H1 (cell line): Measurements from ENCODE around the gene GABBR1. TPM values are rescaled to one million over a fixed set of nuclear protein-coding genes. Genes with fewer than 3 reads are reported as not detected.
A peak's percentile ranks its signal among the peaks of the same experiment; 100 is the strongest.

Experiments
- CTCF ChIA-PET: fragments of 300-600 bp; sonication (Branson Sonifier 250); formaldehyde crosslinking; loops from one replicate; lab custom pipeline; 2021; ENCODE audit not compliant: partially characterized antibody; lab: Charles Lee
- POLR2A ChIA-PET: fragments of 300-600 bp; sonication (Branson Sonifier 250); formaldehyde crosslinking; loops from one replicate; lab custom pipeline; 2021; ENCODE audit warnings: inconsistent platforms; ENCODE audit not compliant: partially characterized antibody; lab: Charles Lee
- DNase-seq, 2 experiments: peaks; one replicate each; pipeline versions ENCODE4 v3.0.0 to v3.0.0-alpha.2; 2010 to 2022; ENCODE audit warnings: low spot score in 2 of 2, low read depth in 1 of 2, mixed read lengths in 1 of 2
- FAIRE-seq: peaks from 2 replicates; lab custom pipeline; 2011; peaks lifted over from hg19 to GRCh38; lab: Jason Lieb, UNC
- H2AFZ ChIP-seq: 2 replicates; pipeline ENCODE4 v1.8.1; 2012; ENCODE audit warnings: low read length, inconsistent platforms
- H2AK5ac ChIP-seq: 2 replicates; pipeline ENCODE4 v1.6.1; 2013; ENCODE audit warnings: low read depth, low read length
- H2BK120ac ChIP-seq: replicated peaks from 2 replicates; pipeline ENCODE3; 2013; ENCODE audit warnings: low read depth, low read length, inconsistent platforms
- H2BK12ac ChIP-seq: 2 replicates; pipeline ENCODE4 v1.6.1; 2013; ENCODE audit warnings: low read depth, low read length
- H2BK15ac ChIP-seq: 2 replicates; pipeline ENCODE4 v1.6.1; 2013; ENCODE audit warnings: low read length
- H2BK20ac ChIP-seq: 2 replicates; pipeline ENCODE4 v1.6.1; 2013; ENCODE audit warnings: low read length
- H2BK5ac ChIP-seq: 2 replicates; pipeline ENCODE4 v1.6.1; 2013; ENCODE audit warnings: low read depth, low read length
- H3K14ac ChIP-seq: 2 replicates; pipeline ENCODE4 v1.6.1; 2013; ENCODE audit warnings: inconsistent platforms; ENCODE audit not compliant: insufficient read length
- H3K18ac ChIP-seq: 2 replicates; pipeline ENCODE4 v1.6.1; 2013; ENCODE audit warnings: low read length; ENCODE audit errors: extremely low read depth
- H3K23ac ChIP-seq: 2 replicates; pipeline ENCODE4 v1.6.1; 2013; ENCODE audit warnings: inconsistent platforms; ENCODE audit not compliant: insufficient read length
- H3K23me2 ChIP-seq: 2 replicates; pipeline ENCODE4 v1.6.1; 2013; ENCODE audit warnings: low read depth, low read length
- H3K27ac ChIP-seq: 2 replicates; pipeline ENCODE4 v1.6.1; 2011; ENCODE audit warnings: low read depth, low read length, inconsistent platforms
- H3K27me3 ChIP-seq, 4 experiments: replicated peaks in 1 of 4; 1 replicate in 1 of 4; 2 replicates in 3 of 4; pipeline versions ENCODE4 v1.6.1 to v1.8.1; 2011 to 2013; ENCODE audit warnings: low read length in 3 of 4, mild to moderate bottlenecking in 3 of 4, inconsistent platforms in 2 of 4, mixed read lengths in 2 of 4, moderate library complexity in 1 of 4; ENCODE audit not compliant: control insufficient read depth in 3 of 4, insufficient read depth in 3 of 4; ENCODE audit errors: extremely low read depth in 1 of 4
- H3K36me3 ChIP-seq, 4 experiments: 2 replicates each; pipeline versions ENCODE4 v1.6.1 to v1.8.1; 2011 to 2013; ENCODE audit warnings: mild to moderate bottlenecking in 4 of 4, low read length in 3 of 4, moderate library complexity in 2 of 4, control low read depth in 1 of 4, inconsistent platforms in 1 of 4; ENCODE audit not compliant: insufficient read depth in 4 of 4, control insufficient read depth in 2 of 4
- H3K4ac ChIP-seq: replicated peaks from 2 replicates; pipeline ENCODE3; 2013; ENCODE audit warnings: low read length, low read depth, mixed read lengths, inconsistent platforms; ENCODE audit not compliant: insufficient read length
- H3K4me1 ChIP-seq, 4 experiments: replicated peaks in 1 of 4; 1 replicate in 1 of 4; 2 replicates in 3 of 4; pipeline versions ENCODE4 v1.6.1 to v1.8.1; 2011 to 2013; ENCODE audit warnings: low read length in 3 of 4, inconsistent platforms in 2 of 4, mixed read lengths in 1 of 4; ENCODE audit not compliant: insufficient read depth in 4 of 4, control insufficient read depth in 3 of 4
- H3K4me2 ChIP-seq, 2 experiments: 2 replicates each; pipeline versions ENCODE4 v1.6.1 to v1.8.1; 2011 to 2013; ENCODE audit warnings: low read depth in 2 of 2, low read length in 2 of 2, control low read depth in 1 of 2, inconsistent platforms in 1 of 2, mild to moderate bottlenecking in 1 of 2; ENCODE audit not compliant: insufficient read depth in 1 of 2
- H3K4me3 ChIP-seq, 4 experiments: fragments of 200-600, 300-600 bp in 1 of 4; sonication (generic), shearing (Covaris generic), sonication (Bioruptor Twin) in 1 of 4; 2 replicates each; pipeline versions ENCODE4 v1.5.1 to v1.8.1; 2011 to 2016; ENCODE audit warnings: low read length in 4 of 4, low read depth in 3 of 4, control low read depth in 2 of 4, inconsistent platforms in 2 of 4, mild to moderate bottlenecking in 2 of 4, mixed read lengths in 1 of 4, moderate library complexity in 1 of 4; ENCODE audit not compliant: insufficient read depth in 2 of 4; ENCODE audit errors: extremely low read depth in 1 of 4
- H3K56ac ChIP-seq: replicated peaks from 2 replicates; pipeline ENCODE3; 2013; ENCODE audit warnings: low read depth, mild to moderate bottlenecking, mixed read lengths, low read length, inconsistent platforms; ENCODE audit not compliant: insufficient read length
- H3K79me1 ChIP-seq: 2 replicates; pipeline ENCODE4 v1.6.1; 2013; ENCODE audit warnings: low read depth, low read length, control low read depth
- H3K79me2 ChIP-seq, 2 experiments: 2 replicates each; pipeline versions ENCODE4 v1.6.1 to v1.8.1; 2012 to 2013; ENCODE audit warnings: low read length in 2 of 2, mild to moderate bottlenecking in 2 of 2, inconsistent platforms in 1 of 2; ENCODE audit not compliant: insufficient read depth in 2 of 2, control insufficient read depth in 1 of 2
- H3K9ac ChIP-seq, 4 experiments: replicated peaks in 1 of 4; 1 replicate in 1 of 4; 2 replicates in 3 of 4; pipeline versions ENCODE4 v1.6.1 to v1.8.1; 2011 to 2013; ENCODE audit warnings: low read depth in 3 of 4, low read length in 3 of 4, control low read depth in 2 of 4, mild to moderate bottlenecking in 2 of 4, moderate library complexity in 2 of 4, inconsistent platforms in 1 of 4; ENCODE audit errors: extremely low read depth in 1 of 4
- H3K9me3 ChIP-seq, 2 experiments: 2 replicates each; pipeline versions ENCODE4 v1.6.1 to v1.8.1; 2012 to 2013; ENCODE audit warnings: mild to moderate bottlenecking in 2 of 2, moderate library complexity in 2 of 2, control low read depth in 1 of 2, inconsistent platforms in 1 of 2, low read depth in 1 of 2, low read length in 1 of 2, mixed read lengths in 1 of 2; ENCODE audit not compliant: insufficient read depth in 2 of 2
- H4K20me1 ChIP-seq, 2 experiments: replicated peaks in 1 of 2; 2 replicates each; pipeline versions ENCODE3 to v1.8.1; 2011 to 2013; ENCODE audit warnings: inconsistent platforms in 2 of 2, low read length in 2 of 2, mild to moderate bottlenecking in 1 of 2; ENCODE audit not compliant: insufficient read depth in 2 of 2, control insufficient read depth in 1 of 2
- H4K5ac ChIP-seq: 2 replicates; pipeline ENCODE4 v1.6.1; 2013; ENCODE audit warnings: low read length, low read depth, mixed read lengths, inconsistent platforms; ENCODE audit not compliant: insufficient read length
- H4K8ac ChIP-seq: 2 replicates; pipeline ENCODE4 v1.8.0; 2013; ENCODE audit warnings: mild to moderate bottlenecking, moderate library complexity, low read length, inconsistent platforms; ENCODE audit not compliant: insufficient read depth; ENCODE audit errors: extremely low read depth
- H4K91ac ChIP-seq: replicated peaks from 2 replicates; pipeline ENCODE3; 2013; ENCODE audit warnings: low read length, mixed read lengths, inconsistent platforms; ENCODE audit not compliant: insufficient read length
- ATF2 ChIP-seq: IDR thresholded peaks from 2 replicates; pipeline ENCODE4 v1.6.1; 2012; ENCODE audit warnings: low read length, inconsistent platforms
- CTBP2 ChIP-seq: IDR thresholded peaks from 2 replicates; pipeline ENCODE4 v1.7.0; 2011; ENCODE audit warnings: borderline replicate concordance, mild to moderate bottlenecking, moderate library complexity, mixed read lengths, low read length; ENCODE audit not compliant: insufficient read depth, insufficient read length
- EZH2 ChIP-seq: fragments of 200-600 bp; sonication (generic); IDR thresholded peaks from 2 replicates; pipeline ENCODE4 v1.7.1; 2012; ENCODE audit warnings: low read depth, mild to moderate bottlenecking, moderate library complexity, low read length, inconsistent platforms; ENCODE audit not compliant: severe bottlenecking
- HDAC2 ChIP-seq, 2 experiments: fragments of 300-600 bp in 1 of 2; sonication (generic) in 1 of 2; IDR thresholded peaks; 2 replicates each; pipeline ENCODE4 v1.6.1; 2011 to 2012; ENCODE audit warnings: low read depth in 2 of 2, low read length in 2 of 2, mild to moderate bottlenecking in 2 of 2, moderate library complexity in 2 of 2, borderline replicate concordance in 1 of 2, inconsistent platforms in 1 of 2
- JUND ChIP-seq: IDR thresholded peaks from 2 replicates; pipeline ENCODE4 v1.6.1; 2011; ENCODE audit warnings: mild to moderate bottlenecking, improper control_type of control experiment, low read length
- SIRT6 ChIP-seq: IDR thresholded peaks from one replicate; pipeline ENCODE4 v1.7.1; 2012; ENCODE audit warnings: low read length, inconsistent platforms
- SRF ChIP-seq: IDR thresholded peaks from 2 replicates; pipeline ENCODE4 v1.6.1; 2011; ENCODE audit warnings: mild to moderate bottlenecking, low read depth, low read length, moderate library complexity
- TAF7 ChIP-seq: optimal IDR thresholded peaks from 2 replicates; pipeline ENCODE3; 2011; ENCODE audit warnings: low read depth, mild to moderate bottlenecking, inconsistent platforms, low read length, moderate library complexity, borderline replicate concordance
- WGBS, 2 experiments: shearing (Covaris generic) in 1 of 2; methylation state at CpG; one replicate each; pipeline versions ENCODE4 v1.1.6 to v1.1.7; 2013 to 2015; ENCODE audit warnings: low lambda C conversion rate in 2 of 2, mixed read lengths in 2 of 2, inconsistent platforms in 1 of 2, low coverage in 1 of 2, missing lambda C conversion rate in 1 of 2; ENCODE audit not compliant: insufficient replicate concordance in 2 of 2, insufficient coverage in 1 of 2, insufficient read length in 1 of 2; ENCODE audit errors: extremely low coverage in 1 of 2, missing lambda C conversion rate in 1 of 2; 5-methylcytosine and 5-hydroxymethylcytosine counted together
- polyA plus RNA-seq, 7 experiments: library from polyadenylated mRNA; depleted of rRNA in 3 of 7; stranded (reverse) in 5 of 7; unstranded in 2 of 7; fragments of >200 nt in 5 of 7; fragments of 200-250 nt in 2 of 7; gene quantifications; 1 replicate in 5 of 7; 2 replicates in 1 of 7; 4 replicates in 1 of 7; pipeline versions ENCODE4 v1.2.1 to v1.2.3, GENCODE V29; 2011 to 2013; ENCODE audit warnings: missing spikeins in 2 of 7, mixed read lengths in 2 of 7
- total RNA-seq: library from RNA; stranded (reverse); fragmentation: NEBNext Ultra II Directional; extraction: Animal tissue kit (Norgen Biotek cat#: 25700); gene quantifications from 2 replicates; pipeline ENCODE4 v1.2.1, GENCODE V29; 2021

GABBR1 gene
- total and polyA plus RNA-seq, 2 of the 8 experiments (the other 6 are each of a cell fraction or from before 2014, with no cell fraction given) = 75.9 to 78.3 TPM

GRCh38 chr6:29530671-29531310 is 102.2 kb downstream of the GABBR1 start:
- Histone ChIP-seq H2AK5ac (no peak overlapping the region), H3K27me3 (no peaks in the 10 kb centered on the region; a peak in 1 of 7 replicates), H3K9me3 (no peaks in the 10 kb centered on the region), H2BK15ac (no peak overlapping the region), H3K14ac (no peak overlapping the region), H3K27ac (no peak overlapping the region), H3K23me2 (no peaks in the 10 kb centered on the region), H3K56ac (no peak overlapping the region), H4K5ac (no peak overlapping the region), H2AFZ (no peak overlapping the region), H4K8ac (no peak overlapping the region; the same call in 1 of the 2 replicates), H2BK5ac (no peak overlapping the region), H4K20me1 (no peaks in the 10 kb centered on the region), H3K4me1 (no peaks in the 10 kb centered on the region), H4K91ac (no peak overlapping the region), H3K18ac (no peak overlapping the region), H3K4ac (no peak overlapping the region), H3K4me2 (no peak overlapping the region), H3K79me2 (no peaks in the 10 kb centered on the region), H3K79me1 (no peaks in the 10 kb centered on the region), H2BK20ac (no peak overlapping the region), H3K9ac (no peak overlapping the region), H3K36me3 (no peaks in the 10 kb centered on the region), H2BK120ac (no peak overlapping the region), H2BK12ac (no peak overlapping the region), H3K4me3 (no peak overlapping the region), H3K23ac (no peak overlapping the region)
- FAIRE-seq (no peak), DNase-seq (peak in 1 of 2 experiments; percentile 27)
- 80% methylated on average over 2 of the region's 2 CpGs; no CpG with 5 or more reads in 1 of the 2 experiments for WGBS, 2 experiments
- TF ChIP-seq SRF (no peak), HDAC2 (IDR thresholded peaks at IDR 0.05; ENCODE audit: borderline replicate concordance in 1 of 2, low read depth in 2 of 2, low read length in 2 of 2) (no peak), EZH2 (no peak), SIRT6 (no peak), JUND (no peak), CTBP2 (no peak), ATF2 (no peak), TAF7 (no peak)
- ChIA-PET POLR2A (no interaction called here), CTCF (interaction anchor here (1.0 to 2.4 kb wide), 3 partner anchors 15 to 58 kb away, joined by 3 to 10 read pairs (median 8); no protein-coding TSS in a partner anchor)
